ENCODE measurements around the gene CHST11. TPM values are rescaled to one million over a fixed set of nuclear protein-coding genes. Genes with fewer than 3 reads are reported as not detected.

Gene CHST11
- total and polyA plus RNA-seq, 2 of the 4 experiments (the other 2 are of a cell fraction) = 1.4 to 2.7 TPM

GRCh38 chr12:104416585-104416984 lies 40.2 kb upstream of the CHST11 start:
- no peak overlapping the region for H3K14ac ChIP-seq (replicated peaks; ENCODE audit: low read depth, low read length)
- CTCF ChIA-PET = no interaction called here

More at GRCh38 chr12:104416585-104416984, 40.2 kb upstream of the CHST11 start:
- H3K27ac ChIP-seq (ENCODE audit: insufficient read depth, low read length) = no peak overlapping the region
- no peaks in the 10 kb centered on the region for H3K4me1 ChIP-seq (ENCODE audit: control insufficient read depth, insufficient read depth, low read length)
- no peak overlapping the region for H3K4ac ChIP-seq (ENCODE audit: low read depth, low read length)
- H3K79me1 ChIP-seq (ENCODE audit: low read depth in 1 of 2, low read length in 2 of 2) = no peaks in the 10 kb centered on the region
- H3K9ac ChIP-seq (ENCODE audit: low read depth, low read length) = no peak overlapping the region
- H3K9me3 ChIP-seq (ENCODE audit: control insufficient read depth, insufficient read depth, low read length) = no peaks in the 10 kb centered on the region
- dilution Hi-C loops (cut with HindIII; ENCODE audit: low sequenced_read_pairs, unreplicated experiment) = no loop called here
- no peak overlapping the region for H3K4me3 ChIP-seq (ENCODE audit: insufficient read depth, low read depth, low read length)
- H3K18ac ChIP-seq (ENCODE audit: low read depth, low read length) = no peak overlapping the region
- no peak overlapping the region for H3K23ac ChIP-seq (ENCODE audit: low read depth, low read length)
- no peak overlapping the region for H2BK20ac ChIP-seq (ENCODE audit: low read depth, low read length)
- DNase-seq = no peak
- POLR2A ChIA-PET (ENCODE audit: unreplicated experiment) = no interaction called here
- H2BK15ac ChIP-seq (ENCODE audit: low read depth, low read length) = no peak overlapping the region
- no peaks in the 10 kb centered on the region for H4K20me1 ChIP-seq (ENCODE audit: insufficient read depth, low read length)
- no peak overlapping the region for H4K8ac ChIP-seq (ENCODE audit: low read depth in 2 of 2, low read length in 2 of 2)
- no peak overlapping the region for H2BK5ac ChIP-seq (ENCODE audit: low read depth, low read length, poor library complexity, severe bottlenecking)
- H3K9me1 ChIP-seq (ENCODE audit: insufficient read depth, low read length) = no peaks in the 10 kb centered on the region
- H2AK5ac ChIP-seq (ENCODE audit: low read depth, low read length) = no peak overlapping the region
- no peak overlapping the region for H4K5ac ChIP-seq (ENCODE audit: low read depth, low read length)
- no TSS peak for BruUV-seq (replicated peaks)
- no peak for TF ChIP-seq RFX5 (IDR thresholded peaks at IDR 0.05; ENCODE audit: low read depth, low read length)
- no peak for TF ChIP-seq FOS (IDR thresholded peaks at IDR 0.05; ENCODE audit: low read depth, low read length)
- no peak for TF ChIP-seq USF2 (IDR thresholded peaks at IDR 0.05; ENCODE audit: low read depth, low read length)
- TF ChIP-seq CTCF (conservative IDR thresholded peaks at IDR 0.05; ENCODE audit: low read depth, low read length) = no peak
- TF ChIP-seq CHD1 (IDR thresholded peaks at IDR 0.05; ENCODE audit: low read depth, low read length) = no peak
- TF ChIP-seq NFE2L2 (IDR thresholded peaks at IDR 0.05; ENCODE audit: low read depth, low read length) = no peak
- H4K91ac ChIP-seq (ENCODE audit: insufficient read depth, low read depth, low read length) = no peak overlapping the region
- H2AFZ ChIP-seq (replicated peaks; ENCODE audit: low read length, poor library complexity) = no peak overlapping the region
- ATAC-seq (ENCODE audit: low read depth) = no peak
- H3K56ac ChIP-seq (ENCODE audit: extremely low read depth, insufficient read depth, low read length) = no peak overlapping the region
- WGBS, 2 experiments (ENCODE audit: extremely low coverage in 2 of 2, insufficient read length in 1 of 2) = 0% methylated on average over 1 of the region's 1 CpG; no CpG with 5 or more reads in 1 of the 2 experiments
- no peak overlapping the region for H3K4me2 ChIP-seq (ENCODE audit: low read depth, low read length)
- in situ Hi-C loops (cut with MboI; ENCODE audit: low sequenced_read_pairs) = no loop called here
- H3K36me3 ChIP-seq (ENCODE audit: control insufficient read depth, insufficient read depth, low read length) = no peaks in the 10 kb centered on the region
- H2BK120ac ChIP-seq (ENCODE audit: low read depth, low read length) = no peak overlapping the region
- intact Hi-C loops (cut with micrococcal nuclease) = no loop called here
- peaks cover 40% of the 10 kb centered on the region for H3K27me3 ChIP-seq (ENCODE audit: control insufficient read depth, insufficient read depth, low read length)
- H2AK9ac ChIP-seq (replicated peaks; ENCODE audit: low read depth, low read length, poor library complexity) = no peak overlapping the region
